Activated CD8-positive, alpha-beta T cell treated with anti-CD3 and anti-CD28 coated beads for 36 hours (primary cell): ENCODE data around the gene ARID3B. TPM values are rescaled to one million over a fixed set of nuclear protein-coding genes. Genes with fewer than 3 reads are reported as not detected.
"Not testable (repeated sequence)": the region's sequence is repeated elsewhere in the genome, so short reads cannot be mapped to it uniquely, and the experiment has no call there.

Experiments used
- ATAC-seq: fragments of 200-7000 bp; cut with Tn5 transposase; one replicate; pipeline ENCODE4 v1.10.0; 2021; ENCODE audit warnings: mild to moderate bottlenecking, moderate library complexity
- CTCF ChIA-PET: fragments of 350-600 bp; sonication (Branson Sonifier 250); formaldehyde crosslinking; loops from one replicate; lab custom pipeline; 2021; ENCODE audit warnings: antibody characterized with exemption; lab: Charles Lee
- POLR2A ChIA-PET: fragments of 350-600 bp; sonication (Branson Sonifier 250); formaldehyde crosslinking; loops from one replicate; lab custom pipeline; 2021; ENCODE audit warnings: antibody characterized with exemption; lab: Charles Lee
- DNase-seq: peaks from one replicate; pipeline ENCODE4 v3.0.0-alpha.2; 2020
- H3K27ac Mint-ChIP-seq: one replicate; pipeline ENCODE4 v1.8.0; 2021; ENCODE audit warnings: mild to moderate bottlenecking, mixed read lengths
- H3K27me3 Mint-ChIP-seq: one replicate; pipeline ENCODE4 v1.8.0; 2021; ENCODE audit warnings: mixed read lengths
- H3K36me3 Mint-ChIP-seq: one replicate; pipeline ENCODE4 v1.8.0; 2021; ENCODE audit warnings: low read depth, mixed read lengths
- H3K4me1 Mint-ChIP-seq: one replicate; pipeline ENCODE4 v1.8.0; 2021; ENCODE audit warnings: low read depth, mixed read lengths
- H3K4me3 Mint-ChIP-seq: one replicate; pipeline ENCODE4 v1.8.0; 2021; ENCODE audit warnings: mild to moderate bottlenecking, moderate library complexity, mixed read lengths
- H3K9me3 Mint-ChIP-seq: one replicate; pipeline ENCODE4 v1.8.0; 2021; ENCODE audit warnings: mixed read lengths
- CTCF ChIP-seq: fragments of 200-600 bp; IDR thresholded peaks from one replicate; pipeline ENCODE4 v1.8.0; 2022; ENCODE audit warnings: antibody characterized with exemption, mild to moderate bottlenecking
- intact Hi-C: fragments of 100-400 bp; cut with micrococcal nuclease; formaldehyde crosslinking; loops from one replicate; pipeline ENCODE4 v1.10.0; 2022
- total RNA-seq, 2 experiments: library from RNA; stranded (reverse); gene quantifications; one replicate each; pipeline ENCODE4 v1.2.3, GENCODE V29; 2021

The ARID3B gene
- total RNA-seq, 2 experiments from 2014 or later: 35.2 to 36.2 TPM

GRCh38 chr15:74506515-74506840 is 34.5 kb upstream of the ARID3B start:
- Mint-ChIP-seq H3K4me1 (no peaks in the 10 kb centered on the region), H3K36me3 (peaks cover 10% of the 10 kb centered on the region), H3K27ac (no peak overlapping the region), H3K27me3 (no peaks in the 10 kb centered on the region), H3K4me3 (no peak overlapping the region), H3K9me3 (no peaks in the 10 kb centered on the region)
- DNase-seq (no peak), ATAC-seq (no peak)
- ChIA-PET POLR2A (no interaction called here), CTCF (interaction anchor here (1.5 kb wide), 1 partner anchor 40 kb away, joined by 3 read pairs; no protein-coding TSS in a partner anchor)
- intact Hi-C loops: no loop called here
- no peak for TF ChIP-seq CTCF

- CTCF ChIA-PET: no interaction called here
Measured at GRCh38 chr15:74511583-74511982, 29.4 kb upstream of the ARID3B start.

GRCh38 chr15:74514059-74514458 is 27.0 kb upstream of the ARID3B start:
- ATAC-seq, H3K27me3 Mint-ChIP-seq, H3K27ac Mint-ChIP-seq, H3K4me1 Mint-ChIP-seq, H3K4me3 Mint-ChIP-seq, DNase-seq, intact Hi-C loops, H3K9me3 Mint-ChIP-seq, H3K36me3 Mint-ChIP-seq: not testable (repeated sequence)
- ChIA-PET POLR2A (interaction anchor here (1.1 to 1.3 kb wide), 3 partner anchors 26 to 105 kb away, joined by 3 read pairs; no protein-coding TSS in a partner anchor), CTCF (interaction anchor here (0.7 to 1.6 kb wide), 2 partner anchors 24 to 75 kb away, joined by 3 read pairs; no protein-coding TSS in a partner anchor)

More at GRCh38 chr15:74511583-74511982, 29.4 kb upstream of the ARID3B start:
- Mint-ChIP-seq H3K9me3 (no peaks in the 10 kb centered on the region), H3K36me3 (no peaks in the 10 kb centered on the region), H3K27me3 (no peaks in the 10 kb centered on the region), H3K27ac (peak overlapping the region; percentile 30), H3K4me1 (peaks cover 8% of the 10 kb centered on the region), H3K4me3 (no peak overlapping the region)
- no peak for TF ChIP-seq CTCF
- POLR2A ChIA-PET: interaction anchor here (0.8 kb wide), 1 partner anchor 11 kb away, joined by 3 read pairs; no protein-coding TSS in a partner anchor
- DNase-seq: no peak
- intact Hi-C loops: no loop called here
- no peak for ATAC-seq

GRCh38 chr15:74517096-74517495 is 23.9 kb upstream of the ARID3B start:
- ATAC-seq (no peak), DNase-seq (no peak)
- H3K9me3 Mint-ChIP-seq: no peaks in the 10 kb centered on the region
- H3K27me3 Mint-ChIP-seq: no peaks in the 10 kb centered on the region
- no peak for TF ChIP-seq CTCF
- no peak overlapping the region for H3K4me3 Mint-ChIP-seq
- ChIA-PET POLR2A (no interaction called here), CTCF (no interaction called here)
- H3K36me3 Mint-ChIP-seq: no peaks in the 10 kb centered on the region
- peaks cover 3% of the 10 kb centered on the region for H3K4me1 Mint-ChIP-seq
- intact Hi-C loops: no loop called here
- H3K27ac Mint-ChIP-seq: no peak overlapping the region

GRCh38 chr15:74519311-74519710 is 21.7 kb upstream of the ARID3B start:
- Mint-ChIP-seq H3K27ac (no peak overlapping the region), H3K4me1 (peaks cover 4% of the 10 kb centered on the region), H3K9me3 (no peaks in the 10 kb centered on the region), H3K27me3 (no peaks in the 10 kb centered on the region), H3K4me3 (no peak overlapping the region), H3K36me3 (no peaks in the 10 kb centered on the region)
- no peak for TF ChIP-seq CTCF
- ATAC-seq (no peak), DNase-seq (no peak)
- ChIA-PET POLR2A (no interaction called here), CTCF (no interaction called here)
- intact Hi-C loops: no loop called here

- no peak for ATAC-seq
- Mint-ChIP-seq H3K36me3 (no peaks in the 10 kb centered on the region), H3K27ac (no peak overlapping the region), H3K27me3 (no peaks in the 10 kb centered on the region), H3K9me3 (no peaks in the 10 kb centered on the region), H3K4me1 (peaks cover 4% of the 10 kb centered on the region), H3K4me3 (no peak overlapping the region)
- no peak for TF ChIP-seq CTCF
- ChIA-PET CTCF (no interaction called here), POLR2A (no interaction called here)
- intact Hi-C loops: no loop called here
- no peak for DNase-seq
Measured at GRCh38 chr15:74520407-74520806, 20.6 kb upstream of the ARID3B start.
